ENCODE results near the gene NOC4L. TPM values are rescaled to one million over a fixed set of nuclear protein-coding genes. Genes with fewer than 3 reads are reported as not detected.

Gene NOC4L
- total and polyA plus RNA-seq, 11 donors, result 7.9 to 21.1 (median 10.3) TPM

GRCh38 chr12:132162508-132163031 is 18.3 kb downstream of the NOC4L start:
- ATAC-seq (peak in 1 of 4 donors; percentile 27), DNase-seq (peak in 3 of 5 donors; percentile 21 to 61 (median 23))
- intact Hi-C loops (cut with DNase I), result loop anchor here in 1 of 10 donors (5.0 kb wide), 1 partner anchor 355 kb away; no protein-coding TSS in a partner anchor
- Histone ChIP-seq H3K4me1 (peaks cover 0 to 13% (median 0%) of the 10 kb centered on the region in 12 donors), H3K36me3 (no peaks in the 10 kb centered on the region), H3K27me3 (peaks cover 0 to 10% (median 5%) of the 10 kb centered on the region in 9 donors), H3K27ac (no peak overlapping the region), H3K9me3 (no peaks in the 10 kb centered on the region), H3K4me3 (peak overlapping the region in 1 of 12 donors; percentile 19)
- no peak for TF ChIP-seq CTCF (IDR thresholded peaks at IDR 0.05)
- no peak for TF ChIP-seq POLR2A (IDR thresholded peaks at IDR 0.05)
- 34 to 41% (median 36%) methylated on average over 10 to 17 of the region's 17 CpGs for WGBS, 4 donors

- DNase-seq, result peak in 2 of 5 donors; percentile 15 to 21
- Histone ChIP-seq H3K36me3 (no peaks in the 10 kb centered on the region), H3K4me3 (peak overlapping the region in 1 of 12 donors; percentile 19), H3K27ac (no peak overlapping the region), H3K4me1 (peaks cover 0 to 13% (median 0%) of the 10 kb centered on the region in 12 donors), H3K9me3 (no peaks in the 10 kb centered on the region), H3K27me3 (peaks cover 0 to 10% (median 5%) of the 10 kb centered on the region in 9 donors)
- intact Hi-C loops (cut with DNase I), result loop anchor here in 1 of 10 donors (5.0 kb wide), 1 partner anchor 354 kb away; no protein-coding TSS in a partner anchor
- peak in 2 of 4 donors; percentile 6 to 21 for ATAC-seq
- no peak for TF ChIP-seq POLR2A (IDR thresholded peaks at IDR 0.05)
- TF ChIP-seq CTCF (IDR thresholded peaks at IDR 0.05), result no peak
- WGBS, 4 donors, result 62 to 71% (median 65%) methylated on average over 20 to 26 of the region's 26 CpGs
Measured at GRCh38 chr12:132163041-132163910, 19.0 kb downstream of the NOC4L start.

- no peak for TF ChIP-seq POLR2A (IDR thresholded peaks at IDR 0.05)
- TF ChIP-seq CTCF (IDR thresholded peaks at IDR 0.05), result no peak
- ATAC-seq (peak in 1 of 4 donors; percentile 19), DNase-seq (peak in 2 of 5 donors; percentile 12 to 18)
- WGBS, 4 donors, result 50 to 71% (median 68%) methylated on average over 8 to 11 of the region's 11 CpGs
- no peaks in the 10 kb centered on the region for H3K36me3 ChIP-seq
- peaks cover 0 to 13% (median 0%) of the 10 kb centered on the region in 12 donors for H3K4me1 ChIP-seq
- no peak overlapping the region for H3K27ac ChIP-seq
- H3K4me3 ChIP-seq, result no peak overlapping the region
- no peaks in the 10 kb centered on the region for H3K9me3 ChIP-seq
- intact Hi-C loops (cut with DNase I), result loop anchor here in 1 of 10 donors (5.0 kb wide), 1 partner anchor 353 kb away; no protein-coding TSS in a partner anchor
- H3K27me3 ChIP-seq, result peaks cover 0 to 10% (median 6%) of the 10 kb centered on the region in 9 donors
Measured at GRCh38 chr12:132163911-132164288, 19.6 kb downstream of the NOC4L start.

GRCh38 chr12:132164426-132164825 is 20.2 kb downstream of the NOC4L start:
- ATAC-seq (no peak), DNase-seq (no peak)
- intact Hi-C loops (cut with DNase I), result loop anchor here in 1 of 10 donors (5.0 kb wide), 1 partner anchor 353 kb away; no protein-coding TSS in a partner anchor
- WGBS, 4 donors, result 81 to 89% (median 82%) methylated on average over 7 of the region's 7 CpGs
- Histone ChIP-seq H3K4me1 (peaks cover 0 to 13% (median 0%) of the 10 kb centered on the region in 12 donors), H3K27me3 (peaks cover 0 to 10% (median 7%) of the 10 kb centered on the region in 9 donors), H3K9me3 (no peaks in the 10 kb centered on the region), H3K36me3 (no peaks in the 10 kb centered on the region), H3K4me3 (no peak overlapping the region), H3K27ac (no peak overlapping the region)
- no peak for TF ChIP-seq CTCF (IDR thresholded peaks at IDR 0.05)
- no peak for TF ChIP-seq POLR2A (IDR thresholded peaks at IDR 0.05)
